ENCODE data around the gene STPG3. TPM values are rescaled to one million over a fixed set of nuclear protein-coding genes. Genes with fewer than 3 reads are reported as not detected.

Gene STPG3
- total and polyA plus RNA-seq, 2 of the 13 experiments (the other 11 are each of a cell fraction or from before 2014, with no cell fraction given): not detected

DNA sequence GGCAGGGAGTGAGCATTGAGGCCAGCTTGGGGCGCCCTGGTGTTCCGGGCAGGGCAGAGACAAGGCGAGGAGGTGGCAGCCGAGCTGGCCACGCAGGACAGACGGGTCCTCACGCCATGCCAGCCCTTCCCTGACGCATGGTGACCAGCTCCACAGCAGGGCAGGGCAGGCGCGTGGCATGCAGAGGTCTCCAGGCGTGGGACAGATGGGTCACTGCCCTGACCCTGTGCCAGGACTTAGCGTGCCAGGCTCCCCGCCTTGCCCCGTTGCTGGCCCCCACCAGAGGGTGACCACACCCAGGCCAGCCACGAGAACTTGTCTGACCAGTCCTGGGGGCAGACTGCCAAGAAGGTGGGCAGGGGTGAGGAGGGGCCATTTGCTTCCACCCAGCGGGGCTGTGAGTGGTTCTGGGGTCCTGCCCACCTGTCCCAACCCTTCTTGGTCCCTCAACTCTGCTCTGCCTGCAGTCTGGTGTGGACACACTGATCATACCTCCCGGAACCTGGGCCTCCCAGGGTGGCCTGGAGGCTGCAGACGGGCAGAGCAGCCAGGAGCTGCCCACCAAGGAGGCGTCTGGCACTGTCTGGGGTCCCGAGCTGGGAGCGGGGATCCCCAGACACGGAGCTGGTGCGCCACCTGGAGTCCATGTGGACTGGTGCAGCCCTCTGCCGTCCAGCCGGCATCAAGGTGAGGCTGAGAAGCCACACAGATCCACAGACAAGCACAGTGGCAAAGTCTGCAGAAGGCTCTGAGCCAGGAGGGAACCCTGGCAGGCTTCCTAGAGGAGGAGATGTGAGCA, 23.8 kb upstream of the STPG3 start, which contains the start of gene RNF224 (continued):
- TF ChIP-seq SRSF4 (IDR thresholded peaks at IDR 0.05; ENCODE audit: low read depth, low read length, poor library complexity, severe bottlenecking): no peak
- peak; percentile 42 for TF ChIP-seq GABPB1 (CRISPR knock-in tag; IDR thresholded peaks at IDR 0.05)
- 0 out of 2 replicates have a peak, but pooled peaks have one; percentile 53 for TF ChIP-seq MTF2 (CRISPR knock-in tag; IDR thresholded peaks at IDR 0.05; ENCODE audit: borderline replicate concordance)
- 0 out of 2 replicates have a peak, but pooled peaks have one; percentile 41 for TF ChIP-seq ZIK1 (CRISPR knock-in tag; IDR thresholded peaks at IDR 0.05; ENCODE audit: borderline replicate concordance, low read depth)
- 0 out of 2 replicates have a peak, but pooled peaks have one; percentile 27 for TF ChIP-seq ZNF274 (CRISPR knock-in tag; IDR thresholded peaks at IDR 0.05)
- TF ChIP-seq, protein P1, sequence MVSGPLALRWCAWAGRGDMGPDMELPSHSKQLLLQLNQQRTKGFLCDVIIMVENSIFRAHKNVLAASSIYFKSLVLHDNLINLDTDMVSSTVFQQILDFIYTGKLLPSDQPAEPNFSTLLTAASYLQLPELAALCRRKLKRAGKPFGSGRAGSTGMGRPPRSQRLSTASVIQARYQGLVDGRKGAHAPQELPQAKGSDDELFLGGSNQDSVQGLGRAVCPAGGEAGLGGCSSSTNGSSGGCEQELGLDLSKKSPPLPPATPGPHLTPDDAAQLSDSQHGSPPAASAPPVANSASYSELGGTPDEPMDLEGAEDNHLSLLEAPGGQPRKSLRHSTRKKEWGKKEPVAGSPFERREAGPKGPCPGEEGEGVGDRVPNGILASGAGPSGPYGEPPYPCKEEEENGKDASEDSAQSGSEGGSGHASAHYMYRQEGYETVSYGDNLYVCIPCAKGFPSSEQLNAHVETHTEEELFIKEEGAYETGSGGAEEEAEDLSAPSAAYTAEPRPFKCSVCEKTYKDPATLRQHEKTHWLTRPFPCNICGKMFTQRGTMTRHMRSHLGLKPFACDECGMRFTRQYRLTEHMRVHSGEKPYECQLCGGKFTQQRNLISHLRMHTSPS (CRISPR knock-in tag; IDR thresholded peaks at IDR 0.05; ENCODE audit: low read depth): peak; percentile 55
- peak; percentile 86 for TF ChIP-seq HNRNPL (IDR thresholded peaks at IDR 0.05; ENCODE audit: low read depth, low read length)
- TF ChIP-seq NFKB2 (CRISPR knock-in tag; IDR thresholded peaks at IDR 0.05; ENCODE audit: borderline replicate concordance): peak; percentile 4; the same call in 1 of the 2 replicates
- TF ChIP-seq, protein P2, sequence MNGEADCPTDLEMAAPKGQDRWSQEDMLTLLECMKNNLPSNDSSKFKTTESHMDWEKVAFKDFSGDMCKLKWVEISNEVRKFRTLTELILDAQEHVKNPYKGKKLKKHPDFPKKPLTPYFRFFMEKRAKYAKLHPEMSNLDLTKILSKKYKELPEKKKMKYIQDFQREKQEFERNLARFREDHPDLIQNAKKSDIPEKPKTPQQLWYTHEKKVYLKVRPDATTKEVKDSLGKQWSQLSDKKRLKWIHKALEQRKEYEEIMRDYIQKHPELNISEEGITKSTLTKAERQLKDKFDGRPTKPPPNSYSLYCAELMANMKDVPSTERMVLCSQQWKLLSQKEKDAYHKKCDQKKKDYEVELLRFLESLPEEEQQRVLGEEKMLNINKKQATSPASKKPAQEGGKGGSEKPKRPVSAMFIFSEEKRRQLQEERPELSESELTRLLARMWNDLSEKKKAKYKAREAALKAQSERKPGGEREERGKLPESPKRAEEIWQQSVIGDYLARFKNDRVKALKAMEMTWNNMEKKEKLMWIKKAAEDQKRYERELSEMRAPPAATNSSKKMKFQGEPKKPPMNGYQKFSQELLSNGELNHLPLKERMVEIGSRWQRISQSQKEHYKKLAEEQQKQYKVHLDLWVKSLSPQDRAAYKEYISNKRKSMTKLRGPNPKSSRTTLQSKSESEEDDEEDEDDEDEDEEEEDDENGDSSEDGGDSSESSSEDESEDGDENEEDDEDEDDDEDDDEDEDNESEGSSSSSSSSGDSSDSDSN (CRISPR knock-in tag; IDR thresholded peaks at IDR 0.05): 0 out of 2 replicates have a peak, but pooled peaks have one; percentile 16
- TF ChIP-seq NFE2L2 (IDR thresholded peaks at IDR 0.05; ENCODE audit: low read length): no peak
- peak; percentile 39; the same call in 1 of the 2 replicates for TF ChIP-seq SALL2 (CRISPR knock-in tag; IDR thresholded peaks at IDR 0.05)
- no peak for TF ChIP-seq CREB1 (IDR thresholded peaks at IDR 0.05)
- no peak for TF ChIP-seq CREB1 (CRISPR knock-in tag; IDR thresholded peaks at IDR 0.05)
- no peak for TF ChIP-seq HHEX (CRISPR knock-in tag; IDR thresholded peaks at IDR 0.05)
- no peak for TF ChIP-seq ZBTB42 (CRISPR knock-in tag; IDR thresholded peaks at IDR 0.05)
- TF ChIP-seq HOXA3 (CRISPR knock-in tag; IDR thresholded peaks at IDR 0.05): 0 out of 2 replicates have a peak, but pooled peaks have one; percentile 25
- TF ChIP-seq MXI1 (IDR thresholded peaks at IDR 0.05; ENCODE audit: borderline replicate concordance, low read depth, low read length): peak; percentile 44; the same call in 1 of the 3 replicates
- TF ChIP-seq, protein P3, sequence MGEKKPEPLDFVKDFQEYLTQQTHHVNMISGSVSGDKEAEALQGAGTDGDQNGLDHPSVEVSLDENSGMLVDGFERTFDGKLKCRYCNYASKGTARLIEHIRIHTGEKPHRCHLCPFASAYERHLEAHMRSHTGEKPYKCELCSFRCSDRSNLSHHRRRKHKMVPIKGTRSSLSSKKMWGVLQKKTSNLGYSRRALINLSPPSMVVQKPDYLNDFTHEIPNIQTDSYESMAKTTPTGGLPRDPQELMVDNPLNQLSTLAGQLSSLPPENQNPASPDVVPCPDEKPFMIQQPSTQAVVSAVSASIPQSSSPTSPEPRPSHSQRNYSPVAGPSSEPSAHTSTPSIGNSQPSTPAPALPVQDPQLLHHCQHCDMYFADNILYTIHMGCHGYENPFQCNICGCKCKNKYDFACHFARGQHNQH (CRISPR knock-in tag; IDR thresholded peaks at IDR 0.05): peak; percentile 20; the same call in 1 of the 2 replicates
- TF ChIP-seq, protein P4, sequence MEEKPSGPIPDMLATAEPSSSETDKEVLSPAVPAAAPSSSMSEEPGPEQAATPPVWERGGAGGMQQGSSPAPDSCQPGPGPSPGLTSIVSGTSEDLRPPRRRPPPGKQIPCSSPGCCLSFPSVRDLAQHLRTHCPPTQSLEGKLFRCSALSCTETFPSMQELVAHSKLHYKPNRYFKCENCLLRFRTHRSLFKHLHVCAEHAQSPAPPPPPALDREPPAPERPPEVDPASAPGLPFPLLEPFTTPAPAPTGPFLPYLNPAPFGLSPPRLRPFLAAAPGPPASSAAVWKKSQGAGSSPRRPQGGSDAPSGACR (CRISPR knock-in tag; IDR thresholded peaks at IDR 0.05): peak; percentile 62; the same call in 1 of the 2 replicates
- no peak for TF ChIP-seq ZKSCAN1 (IDR thresholded peaks at IDR 0.05; ENCODE audit: low read length)
- TF ChIP-seq PCBP2 (optimal IDR thresholded peaks at IDR 0.05; ENCODE audit: low read depth, low read length, poor library complexity, severe bottlenecking): peak; percentile 89
- TF ChIP-seq AKAP8 (CRISPR knock-in tag; IDR thresholded peaks at IDR 0.05): peak; percentile 98
- TF ChIP-seq ZNF784 (CRISPR knock-in tag; IDR thresholded peaks at IDR 0.05; ENCODE audit: borderline replicate concordance): 0 out of 2 replicates have a peak, but pooled peaks have one; percentile 22

Measured in HepG2 (cell line).